Testis (tissue), 3 donors: ENCODE data around the gene ABCA5. TPM values are rescaled to one million over a fixed set of nuclear protein-coding genes. Genes with fewer than 3 reads are reported as not detected.

Experiments used
- DNase-seq: peaks from one replicate; pipeline ENCODE4 v3.0.0-alpha.2; 2019
- H3K27ac ChIP-seq, 2 donors: fragments of 200-600 bp; sonication (generic); one replicate each; pipeline ENCODE4 v1.5.1; 2019
- H3K27me3 ChIP-seq: fragments of 200-600 bp; sonication (generic); one replicate; pipeline ENCODE4 v1.5.1; 2019
- H3K36me3 ChIP-seq: fragments of 200-600 bp; sonication (generic); one replicate; pipeline ENCODE4 v1.5.1; 2017; ENCODE audit warnings: low read depth; ENCODE audit errors: missing control alignments
- H3K4me1 ChIP-seq: fragments of 200-600 bp; sonication (generic); one replicate; pipeline ENCODE4 v1.5.1; 2019
- H3K4me3 ChIP-seq, 2 donors: fragments of 200-600 bp; sonication (generic); one replicate each; pipeline ENCODE4 v1.5.1; 2017 to 2019
- H3K9me3 ChIP-seq: fragments of 200-600 bp; sonication (generic); one replicate; pipeline ENCODE4 v1.5.1; 2017
- POLR2A ChIP-seq: fragments of 450-650 bp; IDR thresholded peaks from one replicate; pipeline ENCODE4 v1.6.1; 2017; ENCODE audit warnings: antibody characterized with exemption, mild to moderate bottlenecking, moderate library complexity
- WGBS, 2 donors: methylation state at CpG; one replicate each; pipeline ENCODE4 v1.1.5; 2018; 5-methylcytosine and 5-hydroxymethylcytosine counted together
- intact Hi-C: fragments of 100-400 bp; cut with DNase I; formaldehyde crosslinking; loops from one replicate; pipeline ENCODE4 v1.15.1; 2023; ENCODE audit warnings: low total_unique reads
- polyA plus RNA-seq: library from polyadenylated mRNA; stranded (reverse); fragments of 350-450 nt; fragmentation: Illumina TruSeq; extraction: RNeasy Lipid Tissue Mini Kit (QIAGEN cat#74804); gene quantifications from one replicate; pipeline ENCODE4 v1.2.3, GENCODE V29; 2014; ENCODE audit warnings: low read depth, low replicate concordance; ENCODE audit not compliant: insufficient read depth
- total RNA-seq, 2 donors: library from RNA; depleted of rRNA; stranded (reverse); fragments of >200 nt; gene quantifications; one replicate each; pipeline ENCODE4 v1.2.3, GENCODE V29; 2016
- TF ChIP-seq, protein P1 (sequence below), 3 experiments: fragments of 450-650 bp in 2 of 3; fragments of 200-600 bp in 1 of 3; sonication (generic) in 1 of 3; IDR thresholded peaks; one replicate each; pipeline ENCODE4 v1.5.1; 2016 to 2019; ENCODE audit warnings: antibody characterized with exemption in 3 of 3, mild to moderate bottlenecking in 2 of 3, moderate library complexity in 1 of 3

Gene ABCA5
- total and polyA plus RNA-seq, 3 donors from 2014 or later, result 22.6 to 59.8 (median 50.6) TPM

GRCh38 chr17:69239611-69240600 lies 87.0 kb downstream of the ABCA5 start:
- Histone ChIP-seq H3K4me1 (peaks cover 34% of the 10 kb centered on the region), H3K27ac (peak overlapping the region in 1 of 2 donors; percentile 57), H3K27me3 (no peaks in the 10 kb centered on the region), H3K9me3 (no peaks in the 10 kb centered on the region), H3K36me3 (no peaks in the 10 kb centered on the region), H3K4me3 (no peak overlapping the region)
- DNase-seq, result no peak
- intact Hi-C loops, result loop anchor here (10.0 kb wide), 1 partner anchor 455 kb away; no protein-coding TSS in a partner anchor
- no peak for TF ChIP-seq POLR2A
- TF ChIP-seq, protein P1, sequence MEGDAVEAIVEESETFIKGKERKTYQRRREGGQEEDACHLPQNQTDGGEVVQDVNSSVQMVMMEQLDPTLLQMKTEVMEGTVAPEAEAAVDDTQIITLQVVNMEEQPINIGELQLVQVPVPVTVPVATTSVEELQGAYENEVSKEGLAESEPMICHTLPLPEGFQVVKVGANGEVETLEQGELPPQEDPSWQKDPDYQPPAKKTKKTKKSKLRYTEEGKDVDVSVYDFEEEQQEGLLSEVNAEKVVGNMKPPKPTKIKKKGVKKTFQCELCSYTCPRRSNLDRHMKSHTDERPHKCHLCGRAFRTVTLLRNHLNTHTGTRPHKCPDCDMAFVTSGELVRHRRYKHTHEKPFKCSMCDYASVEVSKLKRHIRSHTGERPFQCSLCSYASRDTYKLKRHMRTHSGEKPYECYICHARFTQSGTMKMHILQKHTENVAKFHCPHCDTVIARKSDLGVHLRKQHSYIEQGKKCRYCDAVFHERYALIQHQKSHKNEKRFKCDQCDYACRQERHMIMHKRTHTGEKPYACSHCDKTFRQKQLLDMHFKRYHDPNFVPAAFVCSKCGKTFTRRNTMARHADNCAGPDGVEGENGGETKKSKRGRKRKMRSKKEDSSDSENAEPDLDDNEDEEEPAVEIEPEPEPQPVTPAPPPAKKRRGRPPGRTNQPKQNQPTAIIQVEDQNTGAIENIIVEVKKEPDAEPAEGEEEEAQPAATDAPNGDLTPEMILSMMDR (IDR thresholded peaks at IDR 0.05), result no peak
- 56 to 68% methylated on average over 8 of the region's 8 CpGs for WGBS, 2 donors

DNA sequence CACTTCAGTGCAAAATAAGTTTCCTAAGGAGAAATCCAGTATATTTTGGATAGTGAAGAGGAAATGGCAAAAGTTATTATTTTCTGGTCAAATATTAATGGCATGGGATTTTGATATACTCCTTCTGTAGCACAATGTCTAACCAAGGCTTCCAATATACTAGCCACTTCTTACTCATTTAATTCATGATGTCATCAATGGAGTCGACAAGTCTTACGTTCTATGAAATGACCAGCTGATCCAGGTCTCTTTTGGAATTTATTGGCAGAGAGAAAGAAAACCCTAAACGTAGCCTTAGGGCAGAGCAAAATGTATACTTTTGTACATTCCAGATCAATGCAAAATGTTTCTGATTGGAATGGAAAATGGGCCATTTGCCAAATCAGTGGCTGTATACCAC lies 90.0 kb downstream of the ABCA5 start:
- Histone ChIP-seq H3K27ac (no peak overlapping the region), H3K4me3 (no peak overlapping the region), H3K36me3 (no peaks in the 10 kb centered on the region), H3K9me3 (no peaks in the 10 kb centered on the region), H3K27me3 (no peaks in the 10 kb centered on the region), H3K4me1 (peaks cover 34% of the 10 kb centered on the region)
- DNase-seq, result no peak
- TF ChIP-seq, protein P1 (IDR thresholded peaks at IDR 0.05), result no peak
- no peak for TF ChIP-seq POLR2A
- intact Hi-C loops, result loop anchor here (10.0 kb wide), 1 partner anchor 452 kb away; no protein-coding TSS in a partner anchor
- 74% methylated on average over 3 of the region's 3 CpGs for WGBS, 2 donors

DNA sequence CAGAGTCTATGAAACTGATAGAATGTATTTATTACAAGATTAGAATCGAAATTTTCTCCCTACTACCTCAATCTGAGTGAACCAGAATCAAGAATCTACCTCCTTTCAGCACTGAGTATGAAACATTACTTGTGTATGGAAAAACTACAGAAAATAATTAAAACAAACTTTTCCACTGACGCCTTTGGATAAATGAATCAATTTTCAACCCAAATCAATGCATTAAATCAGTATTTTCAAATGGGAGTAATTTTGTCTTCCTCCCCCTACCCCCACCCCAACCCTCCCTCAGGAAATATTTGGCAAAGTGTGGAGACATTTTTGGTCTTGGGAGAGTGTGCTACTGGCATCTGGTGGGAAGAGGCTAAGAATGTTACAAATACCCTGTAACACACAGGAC lies 90.5 kb downstream of the ABCA5 start:
- TF ChIP-seq, protein P1 (IDR thresholded peaks at IDR 0.05), result no peak
- no peak for TF ChIP-seq POLR2A
- H3K4me1 ChIP-seq, result peaks cover 34% of the 10 kb centered on the region
- no peak overlapping the region for H3K27ac ChIP-seq
- WGBS, 2 donors, result 49% methylated on average over 2 of the region's 2 CpGs
- intact Hi-C loops, result loop anchor here (10.0 kb wide), 1 partner anchor 452 kb away; no protein-coding TSS in a partner anchor
- H3K27me3 ChIP-seq, result no peaks in the 10 kb centered on the region
- H3K4me3 ChIP-seq, result no peak overlapping the region
- no peaks in the 10 kb centered on the region for H3K9me3 ChIP-seq
- DNase-seq, result no peak
- no peaks in the 10 kb centered on the region for H3K36me3 ChIP-seq

- H3K9me3 ChIP-seq, result no peaks in the 10 kb centered on the region
- intact Hi-C loops, result loop anchor here (10.0 kb wide), 1 partner anchor 451 kb away; no protein-coding TSS in a partner anchor
Measured at GRCh38 chr17:69235338-69236058, 91.4 kb downstream of the ABCA5 start.

More at GRCh38 chr17:69235338-69236058, 91.4 kb downstream of the ABCA5 start:
- Histone ChIP-seq H3K27ac (peak overlapping the region in 1 of 2 donors; percentile 59), H3K4me3 (no peak overlapping the region), H3K27me3 (no peaks in the 10 kb centered on the region), H3K4me1 (peaks cover 34% of the 10 kb centered on the region), H3K36me3 (no peaks in the 10 kb centered on the region)
- WGBS, 2 donors, result 12 to 31% methylated on average over 1 of the region's 1 CpG
- DNase-seq, result peak; percentile 94
- no peak for TF ChIP-seq POLR2A
- TF ChIP-seq, protein P1 (IDR thresholded peaks at IDR 0.05), result peak; percentile 82 to 94 (median 91)
